ENCODE results near the gene DRAP1.

DNA sequence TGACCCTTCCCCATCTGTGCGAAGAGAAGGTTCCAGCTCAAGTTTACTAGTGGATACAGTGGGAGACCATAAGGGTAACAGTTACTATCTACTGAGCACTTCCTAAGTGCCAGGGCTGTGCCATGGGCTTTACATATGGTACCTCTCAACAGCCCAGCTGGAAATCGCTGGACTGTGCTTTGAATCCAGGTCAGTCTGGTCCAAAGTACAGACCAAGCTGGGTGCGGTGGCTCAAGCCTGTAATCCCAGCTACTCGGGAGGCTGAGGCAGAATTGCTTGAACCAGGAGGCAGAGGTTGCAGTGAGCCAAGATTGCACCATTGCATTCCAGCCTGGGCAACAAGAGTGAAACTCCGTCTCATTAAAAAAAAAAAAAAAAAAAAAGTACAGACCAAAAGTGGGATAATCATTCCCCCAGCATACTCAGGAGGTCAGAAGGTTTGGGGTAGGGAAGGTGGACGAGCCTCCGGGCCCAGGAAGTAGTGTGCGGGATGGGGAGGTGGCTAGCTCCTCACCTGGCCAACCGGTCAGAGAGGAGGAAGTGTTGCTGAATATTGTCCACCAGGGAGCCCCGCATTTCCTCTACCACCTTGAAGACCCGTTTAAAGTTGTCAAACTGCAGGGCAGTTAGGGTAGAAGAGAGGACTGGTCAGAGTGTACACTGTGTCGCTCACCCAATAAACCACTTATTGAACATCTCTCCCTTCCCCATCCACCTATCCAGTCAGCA, 33.3 kb upstream of the DRAP1 start:
- TF ChIP-seq EZH2 (optimal IDR thresholded peaks at IDR 0.05; ENCODE audit: low read depth, low read length), result no peak
- TF ChIP-seq, protein P1, sequence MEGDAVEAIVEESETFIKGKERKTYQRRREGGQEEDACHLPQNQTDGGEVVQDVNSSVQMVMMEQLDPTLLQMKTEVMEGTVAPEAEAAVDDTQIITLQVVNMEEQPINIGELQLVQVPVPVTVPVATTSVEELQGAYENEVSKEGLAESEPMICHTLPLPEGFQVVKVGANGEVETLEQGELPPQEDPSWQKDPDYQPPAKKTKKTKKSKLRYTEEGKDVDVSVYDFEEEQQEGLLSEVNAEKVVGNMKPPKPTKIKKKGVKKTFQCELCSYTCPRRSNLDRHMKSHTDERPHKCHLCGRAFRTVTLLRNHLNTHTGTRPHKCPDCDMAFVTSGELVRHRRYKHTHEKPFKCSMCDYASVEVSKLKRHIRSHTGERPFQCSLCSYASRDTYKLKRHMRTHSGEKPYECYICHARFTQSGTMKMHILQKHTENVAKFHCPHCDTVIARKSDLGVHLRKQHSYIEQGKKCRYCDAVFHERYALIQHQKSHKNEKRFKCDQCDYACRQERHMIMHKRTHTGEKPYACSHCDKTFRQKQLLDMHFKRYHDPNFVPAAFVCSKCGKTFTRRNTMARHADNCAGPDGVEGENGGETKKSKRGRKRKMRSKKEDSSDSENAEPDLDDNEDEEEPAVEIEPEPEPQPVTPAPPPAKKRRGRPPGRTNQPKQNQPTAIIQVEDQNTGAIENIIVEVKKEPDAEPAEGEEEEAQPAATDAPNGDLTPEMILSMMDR (IDR thresholded peaks at IDR 0.05; ENCODE audit: low read length), result no peak

All from MM.1S (cell line).